GM18517 (cell line): ENCODE results near the gene KCNJ18.
"Not testable (repeated sequence)": the region's sequence is repeated elsewhere in the genome, so short reads cannot be mapped to it uniquely, and the experiment has no call there.

Experiments
- ATAC-seq: cut with Tn5 transposase; IDR thresholded peaks from one replicate; pipeline ENCODE4 v1.9.1; 2021; ENCODE audit warnings: mild to moderate bottlenecking, moderate library complexity; ENCODE audit not compliant: unreplicated experiment

Gene KCNJ18

GRCh38 chr17:21683897-21684296 lies 8.4 kb upstream of the KCNJ18 start:
- not testable (repeated sequence) for ATAC-seq

- ATAC-seq: not testable (repeated sequence)
Observed at GRCh38 chr17:21684384-21684783, 7.9 kb upstream of the KCNJ18 start.

GRCh38 chr17:21685061-21685795 lies 7.1 kb upstream of the KCNJ18 start:
- ATAC-seq: not testable (repeated sequence)

- no peak for ATAC-seq
Observed at GRCh38 chr17:21686165-21687015, 5.9 kb upstream of the KCNJ18 start.

- ATAC-seq: no peak
Observed at GRCh38 chr17:21687136-21687953, 5.0 kb upstream of the KCNJ18 start.

- no peak for ATAC-seq
Observed at GRCh38 chr17:21688293-21688949, 3.9 kb upstream of the KCNJ18 start.

- no peak for ATAC-seq
Observed at GRCh38 chr17:21689604-21690003, 2.7 kb upstream of the KCNJ18 start.

- not testable (repeated sequence) for ATAC-seq
Observed at GRCh38 chr17:21690811-21691210, 1.5 kb upstream of the KCNJ18 start.

GRCh38 chr17:21691481-21691880 lies 842 bp upstream of the KCNJ18 start:
- ATAC-seq: not testable (repeated sequence)

GRCh38 chr17:21692704-21693065 lies 362 bp downstream of the KCNJ18 start:
- not testable (repeated sequence) for ATAC-seq

GRCh38 chr17:21693391-21693796 lies 1.1 kb downstream of the KCNJ18 start:
- not testable (repeated sequence) for ATAC-seq

GRCh38 chr17:21693937-21694336 lies 1.6 kb downstream of the KCNJ18 start:
- not testable (repeated sequence) for ATAC-seq

- not testable (repeated sequence) for ATAC-seq
Observed at GRCh38 chr17:21696227-21696626, 3.9 kb downstream of the KCNJ18 start.

GRCh38 chr17:21696842-21697507 lies 4.7 kb downstream of the KCNJ18 start:
- not testable (repeated sequence) for ATAC-seq

GRCh38 chr17:21697508-21697860 lies 5.2 kb downstream of the KCNJ18 start:
- ATAC-seq: not testable (repeated sequence)

- not testable (repeated sequence) for ATAC-seq
Observed at GRCh38 chr17:21698437-21699075, 6.2 kb downstream of the KCNJ18 start.

GRCh38 chr17:21699124-21699523 lies 6.8 kb downstream of the KCNJ18 start:
- not testable (repeated sequence) for ATAC-seq

GRCh38 chr17:21699573-21700236 lies 7.4 kb downstream of the KCNJ18 start:
- not testable (repeated sequence) for ATAC-seq

GRCh38 chr17:21701090-21701489 lies 8.8 kb downstream of the KCNJ18 start:
- ATAC-seq: not testable (repeated sequence)
